GM12872 (cell line): ENCODE measurements around the gene SASH1.
A peak's percentile ranks its signal among the peaks of the same experiment; 100 is the strongest.

ENCODE experiments used
- TF ChIP-seq, protein P1 (sequence below): IDR thresholded peaks from 3 replicates; pipeline ENCODE4 v1.5.1; 2011; ENCODE audit warnings: low read depth, mild to moderate bottlenecking, low read length, moderate library complexity; ENCODE audit not compliant: insufficient read depth

Gene SASH1

DNA sequence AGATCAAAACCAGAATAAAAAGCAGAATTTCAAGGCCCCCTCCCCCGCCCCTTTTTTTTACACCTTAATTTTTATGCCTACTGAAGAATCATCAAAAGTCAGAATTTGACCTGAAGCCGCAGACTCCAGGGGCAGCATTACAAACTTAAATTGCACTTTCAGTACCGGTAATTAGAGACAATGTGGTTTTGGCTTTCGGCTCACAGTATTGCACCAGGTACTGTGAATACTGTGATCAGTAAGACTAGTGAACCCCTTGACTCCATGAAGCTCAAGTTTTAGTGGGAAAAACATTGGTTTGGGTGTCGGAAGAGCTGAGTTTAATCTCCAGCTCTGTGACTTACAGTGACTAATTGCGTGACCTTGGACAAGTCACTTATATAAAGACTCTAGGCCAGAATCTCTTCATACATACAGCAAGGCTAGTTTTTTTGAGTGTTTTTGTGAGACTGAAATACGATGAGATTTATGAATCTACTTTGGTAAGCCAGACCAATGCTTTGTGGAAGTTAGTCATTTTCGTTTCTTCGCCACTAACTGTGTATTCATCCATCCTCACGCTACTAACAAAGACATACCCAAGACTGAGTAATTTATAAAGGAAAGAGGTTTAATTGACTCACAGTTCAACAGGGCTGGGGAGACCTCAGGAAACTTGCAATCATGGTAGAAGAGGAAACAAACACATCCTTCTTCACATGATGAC, 114.7 kb downstream of the SASH1 start:
- TF ChIP-seq, protein P1, sequence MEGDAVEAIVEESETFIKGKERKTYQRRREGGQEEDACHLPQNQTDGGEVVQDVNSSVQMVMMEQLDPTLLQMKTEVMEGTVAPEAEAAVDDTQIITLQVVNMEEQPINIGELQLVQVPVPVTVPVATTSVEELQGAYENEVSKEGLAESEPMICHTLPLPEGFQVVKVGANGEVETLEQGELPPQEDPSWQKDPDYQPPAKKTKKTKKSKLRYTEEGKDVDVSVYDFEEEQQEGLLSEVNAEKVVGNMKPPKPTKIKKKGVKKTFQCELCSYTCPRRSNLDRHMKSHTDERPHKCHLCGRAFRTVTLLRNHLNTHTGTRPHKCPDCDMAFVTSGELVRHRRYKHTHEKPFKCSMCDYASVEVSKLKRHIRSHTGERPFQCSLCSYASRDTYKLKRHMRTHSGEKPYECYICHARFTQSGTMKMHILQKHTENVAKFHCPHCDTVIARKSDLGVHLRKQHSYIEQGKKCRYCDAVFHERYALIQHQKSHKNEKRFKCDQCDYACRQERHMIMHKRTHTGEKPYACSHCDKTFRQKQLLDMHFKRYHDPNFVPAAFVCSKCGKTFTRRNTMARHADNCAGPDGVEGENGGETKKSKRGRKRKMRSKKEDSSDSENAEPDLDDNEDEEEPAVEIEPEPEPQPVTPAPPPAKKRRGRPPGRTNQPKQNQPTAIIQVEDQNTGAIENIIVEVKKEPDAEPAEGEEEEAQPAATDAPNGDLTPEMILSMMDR = no peak

DNA sequence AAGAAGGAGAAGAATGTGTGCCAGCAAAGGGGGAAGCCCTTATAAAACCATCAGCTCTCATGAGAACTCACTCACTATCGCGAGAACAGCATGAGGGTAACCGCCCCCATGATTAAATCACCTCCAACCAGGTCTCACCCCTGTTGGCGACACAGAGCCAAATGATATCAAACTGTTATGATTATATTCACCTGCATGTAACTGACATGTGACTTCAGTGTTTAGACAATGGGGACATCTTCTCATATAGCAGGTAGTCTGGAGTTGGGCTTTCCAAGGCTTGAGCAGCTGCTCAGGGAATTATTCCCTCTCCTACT, 115.2 kb downstream of the SASH1 start:
- TF ChIP-seq, protein P1 = no peak

DNA sequence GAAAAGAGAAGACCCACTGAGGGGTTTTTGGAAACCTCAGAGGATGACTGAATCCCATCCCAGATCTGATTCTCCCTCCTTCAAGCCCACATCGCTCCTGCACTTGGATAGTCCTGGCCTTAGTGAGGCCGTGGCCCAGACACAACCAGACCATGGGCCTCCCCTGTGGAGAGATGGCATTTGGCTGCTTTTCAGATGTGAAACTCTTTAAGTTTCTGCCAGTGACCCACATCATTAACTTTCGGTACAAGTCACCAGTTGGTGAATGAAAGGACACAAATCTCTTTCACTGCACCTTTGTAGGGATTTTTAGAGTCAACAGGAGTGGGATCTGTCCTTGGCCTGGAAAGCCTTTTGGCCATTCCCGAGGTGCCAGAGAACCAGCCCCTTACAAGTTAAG, 116.6 kb downstream of the SASH1 start:
- TF ChIP-seq, protein P1 = no peak

DNA sequence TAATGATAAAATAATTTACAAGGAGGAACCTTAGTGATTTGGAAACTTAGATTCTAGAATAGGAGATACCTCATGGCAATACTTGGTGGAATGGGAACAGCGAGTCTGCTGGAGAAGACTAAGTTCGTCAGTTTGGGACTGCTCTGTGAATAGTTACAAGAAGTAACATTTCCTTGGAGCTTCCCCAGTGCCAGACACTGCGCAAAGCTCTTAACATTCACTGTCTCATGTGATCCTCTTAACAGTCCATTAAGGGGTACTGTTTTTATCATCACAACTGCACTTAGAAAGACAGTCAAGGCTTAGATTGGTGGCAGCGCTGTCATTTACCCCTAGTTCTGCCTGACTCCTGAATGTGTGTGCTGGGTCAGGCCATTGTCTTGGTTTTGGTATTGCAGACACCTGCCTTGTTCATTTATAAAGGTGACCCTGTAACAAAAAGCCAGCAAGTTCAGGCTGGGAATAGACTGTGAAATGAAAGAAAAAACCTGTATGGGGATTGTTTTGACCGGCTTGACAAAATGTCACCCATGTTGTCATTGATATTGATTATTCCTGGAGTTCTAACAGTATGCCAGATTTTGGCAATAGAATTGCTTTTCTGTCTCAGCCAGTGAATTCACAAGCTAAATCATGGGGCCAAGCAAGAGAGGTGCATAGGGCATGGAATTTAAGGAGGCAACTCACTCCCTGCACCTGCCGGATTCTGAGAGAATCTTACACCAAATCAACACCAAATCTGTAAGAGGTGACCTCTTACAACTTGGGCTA, 118.4 kb downstream of the SASH1 start:
- TF ChIP-seq, protein P1 = no peak

DNA sequence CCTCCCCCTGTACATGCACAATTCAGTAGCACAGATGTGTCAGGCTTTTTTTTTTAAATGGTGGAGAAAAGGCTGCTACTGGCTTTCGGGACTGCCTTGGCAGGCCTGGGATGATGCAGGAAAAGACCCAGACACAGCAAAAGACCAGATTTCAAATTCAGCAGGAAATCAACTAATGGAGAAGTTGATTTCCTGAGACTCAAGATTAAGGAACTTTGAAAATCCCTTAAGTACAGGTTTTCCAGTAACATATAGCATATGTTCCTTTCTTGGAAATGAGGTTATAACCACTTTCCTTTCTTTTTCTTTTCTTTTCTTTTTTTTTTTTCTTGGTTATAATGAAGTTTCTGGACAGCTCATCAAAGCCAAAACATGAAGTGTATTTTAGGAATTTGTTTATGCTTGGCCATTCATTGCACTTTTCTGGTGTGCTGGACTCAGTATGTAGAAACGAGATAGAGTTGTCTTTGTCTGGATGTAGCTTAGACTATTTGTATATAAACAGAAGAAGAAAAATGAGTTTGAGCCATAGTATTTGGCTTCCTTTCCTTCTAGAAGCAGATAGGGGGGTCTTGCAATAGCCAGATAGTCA, 119.4 kb downstream of the SASH1 start:
- TF ChIP-seq, protein P1 = no peak

DNA sequence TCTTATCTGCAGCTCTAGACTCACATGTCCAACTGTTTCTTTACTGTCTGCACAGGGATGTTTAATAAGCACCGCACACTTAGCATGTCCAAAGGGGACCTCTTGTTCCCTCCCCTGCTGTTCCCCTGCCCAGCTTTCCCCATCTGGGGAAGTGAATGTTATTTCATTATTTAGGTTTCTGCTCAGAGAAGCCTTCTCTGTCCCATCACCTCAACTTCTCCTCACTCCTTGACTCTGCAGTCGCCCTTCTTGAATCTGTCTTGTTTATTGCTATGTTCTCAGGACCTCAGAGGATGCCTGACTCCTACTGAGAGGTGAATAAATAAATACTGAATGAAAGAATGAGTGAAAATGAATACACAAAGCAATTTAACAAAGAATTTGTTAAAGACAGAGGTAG, 121.0 kb downstream of the SASH1 start:
- TF ChIP-seq, protein P1 = no peak

DNA sequence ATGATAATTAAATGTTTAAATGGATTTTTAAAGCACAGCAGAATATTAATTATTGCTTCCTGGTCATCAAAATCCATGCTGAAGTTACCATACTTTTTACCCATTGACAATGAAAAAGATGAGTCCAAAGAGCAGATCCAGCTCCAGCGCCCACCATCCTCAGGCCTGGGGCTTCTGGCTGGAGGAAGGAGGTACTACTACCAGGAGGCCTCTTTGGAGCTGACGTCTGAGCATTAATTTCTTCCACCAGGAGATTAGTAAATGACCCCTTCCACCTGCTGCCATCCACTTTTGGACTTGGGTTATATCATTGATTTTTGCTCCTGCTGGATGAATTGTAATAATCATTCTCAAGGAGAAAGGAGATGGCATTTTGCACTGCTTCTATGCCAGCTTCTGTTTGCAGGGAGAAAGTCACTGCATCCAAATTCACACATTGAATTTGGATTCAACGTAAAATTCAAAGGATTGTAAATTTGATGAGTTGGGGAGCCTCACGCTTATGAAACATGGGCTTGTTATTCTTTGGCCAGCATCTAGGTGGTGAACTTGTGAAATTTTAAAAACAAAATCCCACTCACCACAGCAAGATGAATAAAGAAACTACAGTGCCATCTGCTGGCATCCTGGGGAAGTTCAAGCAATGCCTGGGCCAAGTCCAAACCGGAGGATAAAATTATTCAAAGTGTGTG, 121.8 kb downstream of the SASH1 start:
- TF ChIP-seq, protein P1 = peak; percentile 78
